Right forelimb (tissue), 1 donor: ENCODE measurements around the gene BRMS1L.
"Not testable (repeated sequence)": the region's sequence is repeated elsewhere in the genome, so short reads cannot be mapped to it uniquely, and the experiment has no call there.

Experiments
- DNase-seq: peaks from one replicate; pipeline ENCODE4 v3.0.0-alpha.2; 2018

The BRMS1L gene, protein sequence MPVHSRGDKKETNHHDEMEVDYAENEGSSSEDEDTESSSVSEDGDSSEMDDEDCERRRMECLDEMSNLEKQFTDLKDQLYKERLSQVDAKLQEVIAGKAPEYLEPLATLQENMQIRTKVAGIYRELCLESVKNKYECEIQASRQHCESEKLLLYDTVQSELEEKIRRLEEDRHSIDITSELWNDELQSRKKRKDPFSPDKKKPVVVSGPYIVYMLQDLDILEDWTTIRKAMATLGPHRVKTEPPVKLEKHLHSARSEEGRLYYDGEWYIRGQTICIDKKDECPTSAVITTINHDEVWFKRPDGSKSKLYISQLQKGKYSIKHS

DNA sequence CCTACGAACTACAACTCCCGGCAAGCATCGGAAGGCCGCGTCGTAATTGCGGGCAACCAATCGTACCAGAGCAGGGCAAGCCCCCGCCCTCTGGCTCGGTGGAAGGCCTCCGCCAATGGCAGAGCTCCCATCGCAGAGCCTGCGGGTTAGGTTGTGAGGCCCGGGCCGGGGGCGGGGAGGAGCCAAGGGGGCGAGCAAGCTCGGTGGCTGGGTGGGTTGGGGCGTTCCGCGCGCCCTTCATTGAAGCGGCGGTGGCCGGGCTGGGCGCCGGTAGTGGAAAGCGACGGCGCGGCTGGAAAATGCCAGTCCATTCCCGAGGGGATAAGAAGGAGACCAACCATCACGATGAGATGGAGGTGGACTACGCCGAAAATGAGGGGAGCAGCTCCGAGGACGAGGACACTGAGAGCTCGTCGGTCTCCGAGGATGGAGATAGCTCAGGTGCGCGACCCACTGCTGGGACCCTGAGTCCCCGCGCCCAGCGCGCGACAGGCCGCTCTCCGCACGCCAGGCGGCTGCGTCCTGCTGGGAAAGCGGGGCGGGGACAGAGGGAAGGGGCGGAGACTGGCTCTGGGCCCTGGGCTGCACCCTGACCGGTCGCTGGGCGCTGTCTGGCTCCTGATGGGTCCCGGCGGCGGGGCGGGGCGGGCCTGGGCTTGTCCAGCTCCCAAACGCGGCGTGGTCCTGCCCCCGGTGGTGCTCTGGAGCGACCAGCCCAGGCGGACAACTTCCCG, at the start of gene BRMS1L:
BRMS1L (plus strand) TSS at position 121 of the 734 bp plus-strand sequence; CDS start at position 300, 179 bp downstream.
- DNase-seq, result peak; percentile 98

DNA sequence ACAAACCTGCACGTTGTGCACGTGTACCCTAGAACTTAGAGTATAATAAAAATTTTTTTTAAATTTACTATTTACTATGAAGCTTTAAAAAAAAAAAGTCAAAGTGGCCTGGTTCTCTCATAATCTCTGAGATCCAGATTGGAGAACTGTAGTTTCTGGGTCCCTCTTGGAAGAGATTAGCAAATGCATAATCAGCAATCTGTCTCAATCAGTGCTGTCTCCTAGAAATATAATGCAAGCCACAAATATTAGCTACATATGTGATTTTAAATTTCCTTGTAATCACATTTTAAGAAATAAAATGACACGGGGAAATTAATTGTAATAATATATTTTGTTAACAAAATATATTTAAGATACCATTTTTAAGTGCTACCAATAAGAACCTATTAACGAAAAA, 49.3 kb upstream of the BRMS1L start:
- DNase-seq, result no peak

DNA sequence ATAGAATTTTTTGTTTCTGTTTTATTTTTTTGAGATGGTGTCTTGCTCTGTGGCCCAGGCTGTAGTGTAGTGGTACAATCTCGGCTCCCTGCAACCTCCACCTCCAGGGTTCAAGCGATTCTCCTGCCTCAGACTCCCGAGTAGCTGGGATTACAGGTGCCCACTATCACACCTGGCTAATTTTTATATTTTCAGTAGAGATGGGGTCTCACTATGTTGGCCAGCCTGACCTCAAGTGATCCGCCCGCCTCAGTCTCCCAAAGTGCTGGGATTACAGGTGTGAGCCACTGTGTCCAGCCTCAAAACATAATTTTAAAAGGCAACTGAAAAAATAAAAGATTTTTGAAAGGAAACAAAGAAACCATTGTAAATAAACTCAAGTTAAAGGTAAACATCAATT, 48.6 kb upstream of the BRMS1L start:
- DNase-seq, result not testable (repeated sequence)

DNA sequence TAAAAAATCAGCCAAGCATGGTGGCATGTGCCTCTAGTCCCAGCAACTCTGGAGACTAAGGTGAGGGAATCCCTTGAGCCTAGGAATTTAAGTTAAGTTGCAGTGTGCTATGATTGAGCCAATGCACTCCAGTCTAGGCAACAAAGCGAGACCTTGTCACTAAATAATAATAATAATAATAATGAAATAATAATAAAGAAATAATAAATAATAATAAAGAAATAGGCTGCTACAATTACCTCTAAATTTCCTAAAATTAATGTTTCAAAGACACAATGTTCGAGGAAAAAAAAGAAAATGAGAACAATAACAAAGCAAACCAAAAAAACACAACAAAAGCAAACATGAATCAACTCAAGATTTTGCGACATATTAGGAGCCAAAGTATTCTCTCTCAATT, 46.8 kb upstream of the BRMS1L start:
- DNase-seq, result no peak

DNA sequence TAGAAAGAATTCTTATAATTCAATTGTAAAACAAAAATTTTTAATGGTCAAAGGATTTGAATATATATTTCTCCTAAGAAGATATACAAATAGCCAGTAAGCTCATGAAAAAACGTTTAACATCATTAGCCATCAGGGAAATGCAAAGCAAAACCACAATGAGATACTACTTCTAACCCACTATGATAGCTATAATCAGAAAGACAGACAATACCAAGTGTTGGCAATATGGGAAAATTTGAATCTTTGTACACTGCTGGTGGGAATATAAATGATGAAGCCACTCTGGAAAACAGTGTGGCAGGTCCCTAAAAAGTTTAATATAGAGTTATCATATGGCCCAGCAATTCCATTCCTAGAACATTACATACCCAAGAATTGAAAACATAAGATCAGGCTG, 42.4 kb upstream of the BRMS1L start:
- DNase-seq, result no peak

DNA sequence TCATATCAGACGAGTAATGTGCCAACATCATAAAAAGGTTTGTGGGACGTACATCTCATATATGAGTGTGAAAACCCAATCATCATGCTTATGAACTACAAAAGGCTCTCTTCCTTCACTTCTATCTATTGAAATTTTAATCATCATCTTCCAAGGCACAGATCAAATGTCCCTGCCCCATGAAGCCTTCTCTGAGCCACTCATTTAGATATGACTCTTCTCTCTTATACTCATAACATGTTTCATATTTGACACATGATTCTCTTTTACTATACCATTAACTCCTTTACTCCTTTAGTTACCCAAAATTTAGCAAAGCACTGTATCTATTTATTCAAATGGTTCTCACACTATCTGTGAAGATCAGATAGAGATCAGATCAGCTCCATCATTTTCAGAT, 39.3 kb upstream of the BRMS1L start:
- no peak for DNase-seq

DNA sequence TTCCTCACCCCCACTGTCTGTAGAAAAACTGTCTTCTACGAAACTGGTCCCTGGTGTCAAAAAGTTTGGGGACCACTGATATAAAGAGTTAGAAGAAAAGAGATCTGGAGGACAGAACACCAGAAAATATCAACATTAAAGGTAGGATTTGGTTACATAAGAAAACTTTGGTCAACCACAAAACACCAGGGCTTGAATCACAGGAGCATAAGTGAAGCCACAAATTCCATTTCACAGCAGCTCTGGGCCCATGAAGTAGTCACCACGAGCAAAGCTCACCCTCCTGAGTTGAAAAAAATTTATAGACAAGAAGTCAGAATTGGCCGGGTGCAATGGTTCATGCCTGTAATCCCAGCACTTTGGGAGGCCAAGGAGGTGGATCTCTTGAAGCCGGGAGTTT, 36.5 kb upstream of the BRMS1L start:
- DNase-seq, result no peak

DNA sequence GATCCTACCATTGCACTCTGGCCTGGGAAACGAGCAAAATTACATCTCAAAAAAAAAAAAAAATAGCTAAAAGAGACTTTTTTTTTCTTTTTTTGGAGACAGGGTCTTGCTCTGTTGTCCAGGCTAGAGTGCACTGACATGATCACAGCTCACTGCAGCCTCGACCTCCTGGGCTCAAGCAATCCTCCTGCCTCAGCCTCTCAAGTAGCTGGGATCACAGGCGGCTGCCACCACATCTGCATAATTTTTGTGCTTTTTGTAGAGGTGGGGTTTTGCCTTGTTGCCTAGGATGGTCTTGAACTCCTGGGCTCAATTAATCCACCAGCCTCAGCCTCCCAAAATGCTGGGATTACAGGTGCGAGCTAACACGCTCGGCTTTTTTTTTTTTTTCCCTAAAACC, 28.3 kb upstream of the BRMS1L start:
- DNase-seq, result no peak

DNA sequence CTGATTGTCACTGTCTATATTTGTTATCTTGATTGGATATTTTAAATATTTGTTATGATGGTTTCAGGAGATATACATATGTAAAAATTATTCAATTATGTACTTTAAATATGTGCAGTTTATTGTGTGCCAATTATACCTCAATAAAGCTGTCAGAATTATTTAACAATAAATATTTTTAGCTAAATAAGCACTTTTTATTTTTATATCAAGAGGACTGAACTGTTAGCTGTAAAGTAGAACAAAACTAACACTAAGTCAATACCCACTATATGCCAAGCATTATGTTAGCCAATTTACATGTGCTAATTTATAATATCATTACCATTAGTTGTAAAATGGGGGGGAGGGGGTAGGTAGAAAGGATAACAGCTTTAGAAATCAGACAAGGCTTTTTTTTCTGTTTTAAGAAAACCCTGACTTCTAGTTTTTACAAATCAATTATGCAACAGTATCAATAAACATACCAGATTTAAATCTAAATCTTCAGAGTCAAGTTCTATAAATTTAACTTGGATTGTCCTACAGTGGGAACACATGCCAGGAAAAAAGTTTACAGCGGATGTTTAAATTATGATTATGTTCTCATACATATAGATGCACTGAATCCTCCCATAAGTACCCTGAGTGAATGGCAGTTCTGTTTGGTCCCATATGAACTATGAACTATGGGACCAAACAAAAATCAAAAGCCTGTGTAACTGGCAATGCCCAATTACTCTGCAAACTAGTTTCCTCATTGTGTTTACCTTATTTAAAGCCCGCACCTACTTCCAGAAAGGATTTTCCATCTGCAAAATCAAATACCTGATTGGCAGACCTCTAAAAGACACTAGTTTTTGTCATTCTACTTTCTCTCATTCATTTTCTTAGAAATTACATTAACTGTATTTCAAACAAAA, 19.9 kb upstream of the BRMS1L start:
- DNase-seq, result no peak

DNA sequence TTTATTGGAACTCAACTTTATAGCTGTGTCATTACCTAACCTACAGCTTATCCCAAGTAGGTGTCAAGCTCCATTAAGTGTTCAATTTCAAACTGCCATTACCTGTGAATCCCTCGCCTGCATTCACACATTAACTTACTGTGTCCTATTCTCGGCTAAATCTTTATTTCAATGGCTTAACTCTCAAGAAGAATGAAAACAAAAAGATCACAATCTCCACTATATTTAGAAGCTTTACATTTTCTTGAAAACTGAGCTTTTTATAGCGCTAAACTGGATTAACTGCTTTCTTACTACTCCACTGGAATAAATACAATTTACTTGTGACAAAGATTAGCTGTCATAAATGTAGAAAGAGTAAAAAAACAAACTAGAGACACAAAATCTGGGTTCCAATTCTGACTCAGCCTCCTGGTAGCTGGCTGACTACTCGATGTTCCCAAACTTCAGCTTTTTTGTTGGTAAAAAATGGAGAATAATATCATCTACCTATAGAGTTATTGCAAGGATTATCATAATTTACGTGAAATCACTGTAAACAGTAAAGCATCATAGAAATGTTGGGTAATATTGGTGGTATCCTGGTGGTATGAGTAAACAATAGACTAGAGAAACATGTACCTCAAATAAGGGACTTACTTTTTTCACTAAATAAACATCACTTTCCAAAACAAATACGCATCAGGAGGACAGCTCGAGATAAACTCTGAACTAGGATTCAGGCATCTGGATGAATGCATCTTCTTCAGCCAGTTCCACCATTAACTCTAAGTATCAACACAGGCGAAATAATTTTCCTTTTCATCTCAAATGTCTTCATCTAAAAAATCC, 18.8 kb upstream of the BRMS1L start:
- no peak for DNase-seq

DNA sequence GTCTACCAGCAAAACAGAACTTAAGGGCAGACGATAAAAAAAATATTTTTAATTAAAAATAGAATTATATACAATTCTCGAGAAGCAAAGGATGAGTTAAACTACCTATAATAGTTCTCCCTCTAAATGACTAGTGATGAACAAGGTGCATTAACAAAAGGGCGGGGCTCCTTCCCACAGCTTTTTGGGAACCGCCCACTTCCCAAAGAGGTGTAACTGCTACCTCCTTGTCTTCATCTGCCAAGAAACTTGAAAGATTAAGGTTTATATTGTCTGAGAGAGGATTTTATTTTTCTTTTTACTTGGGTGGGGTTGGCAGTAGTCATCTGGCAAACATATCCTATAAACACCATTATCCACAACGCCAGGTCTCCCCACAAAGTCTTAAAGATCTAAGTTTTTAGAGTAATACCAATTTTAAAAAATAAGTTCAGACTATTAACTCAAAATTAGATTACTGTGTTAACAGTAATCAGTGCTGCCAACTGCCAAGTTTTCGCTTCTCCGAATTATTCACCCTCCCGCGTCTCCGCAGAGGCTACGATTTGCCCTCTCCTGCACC, 18.0 kb upstream of the BRMS1L start:
- DNase-seq, result no peak

DNA sequence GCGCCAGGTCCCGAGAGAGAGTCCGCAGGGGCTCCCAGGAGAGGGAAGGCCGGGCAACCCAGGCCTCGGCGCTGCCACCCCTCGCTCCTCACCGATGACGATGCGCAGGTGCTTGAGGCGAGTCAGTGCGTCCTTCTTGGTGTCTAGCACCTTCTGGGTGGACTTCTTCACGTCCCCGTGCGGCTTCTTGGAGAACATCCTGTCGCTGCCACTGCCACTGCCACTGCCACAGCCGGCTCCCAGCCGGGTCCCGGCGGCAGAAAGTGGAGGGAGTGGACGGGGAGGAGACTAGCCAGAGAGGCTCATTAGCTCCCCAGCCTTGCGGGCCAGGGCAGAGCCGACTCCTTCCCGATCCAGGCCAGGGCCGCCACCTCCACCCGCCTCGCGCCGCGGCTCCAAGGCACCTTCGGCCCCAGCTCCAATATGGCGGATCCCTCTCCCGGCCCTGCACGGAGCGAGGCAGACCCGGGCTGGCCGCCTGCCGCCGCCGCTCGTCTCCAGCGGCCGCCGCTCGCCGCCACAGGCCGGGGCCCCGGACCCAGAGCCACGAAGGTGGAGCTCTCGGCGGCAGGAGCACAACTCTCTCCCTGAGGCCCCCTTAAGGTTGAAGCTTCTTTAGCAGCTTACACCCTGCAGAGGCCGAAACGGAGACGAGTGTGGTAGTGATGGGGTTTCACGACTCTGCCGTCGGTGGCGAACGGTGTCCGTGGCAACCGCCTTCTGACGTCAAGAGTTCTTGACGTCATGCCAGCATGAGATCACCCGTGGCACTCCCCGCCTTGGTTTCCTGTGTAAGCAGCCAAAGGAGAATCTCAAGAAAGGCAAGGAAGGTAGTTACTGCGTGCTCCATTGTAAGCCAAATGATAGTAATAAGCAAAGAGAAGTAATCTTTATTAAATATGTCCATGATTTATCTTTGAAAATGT, 17.2 kb upstream of the BRMS1L start, which contains the start of gene RALGAPA1:
RALGAPA1 (minus strand) TSS at position 658 of the 926 bp plus-strand sequence; CDS start at position 198, 460 bp downstream.
- DNase-seq, result peak; percentile 94

DNA sequence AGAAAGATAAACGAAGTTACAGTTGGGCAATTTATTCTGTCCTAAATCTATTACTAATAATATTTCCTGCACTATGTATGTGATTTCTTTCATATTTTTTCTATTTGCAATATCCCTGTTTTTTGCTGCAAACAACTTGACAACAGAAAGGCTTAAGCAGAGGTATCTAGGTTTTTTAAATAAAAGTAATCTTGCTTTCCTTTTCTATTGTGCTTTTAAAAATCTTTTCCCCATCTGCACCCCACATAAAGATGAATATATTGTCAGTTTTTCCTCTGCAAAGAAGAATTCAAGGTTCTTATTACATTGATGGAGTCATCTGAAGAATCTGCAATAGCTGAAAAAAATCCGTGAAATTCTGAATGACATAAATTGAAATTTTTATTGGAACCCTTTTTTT, 16.5 kb upstream of the BRMS1L start:
- no peak for DNase-seq

DNA sequence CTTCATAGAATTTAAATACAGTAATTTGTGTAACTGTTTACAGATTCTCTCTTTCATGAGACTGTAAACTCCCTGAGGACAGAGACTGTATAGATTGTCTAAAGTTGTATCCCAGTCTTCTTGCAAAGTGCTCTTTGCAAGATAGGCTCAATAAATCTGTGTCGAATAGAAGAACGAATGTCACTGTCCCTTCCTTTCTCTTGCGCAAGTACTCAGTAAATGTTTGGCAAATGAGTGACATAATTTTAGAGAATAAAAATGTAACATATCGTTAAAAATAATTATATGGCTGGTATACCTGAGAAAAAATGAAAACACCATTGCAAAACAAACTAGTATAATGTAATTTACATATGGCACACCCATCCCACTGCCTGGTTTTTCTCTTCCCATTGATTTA, 15.2 kb upstream of the BRMS1L start:
- no peak for DNase-seq

DNA sequence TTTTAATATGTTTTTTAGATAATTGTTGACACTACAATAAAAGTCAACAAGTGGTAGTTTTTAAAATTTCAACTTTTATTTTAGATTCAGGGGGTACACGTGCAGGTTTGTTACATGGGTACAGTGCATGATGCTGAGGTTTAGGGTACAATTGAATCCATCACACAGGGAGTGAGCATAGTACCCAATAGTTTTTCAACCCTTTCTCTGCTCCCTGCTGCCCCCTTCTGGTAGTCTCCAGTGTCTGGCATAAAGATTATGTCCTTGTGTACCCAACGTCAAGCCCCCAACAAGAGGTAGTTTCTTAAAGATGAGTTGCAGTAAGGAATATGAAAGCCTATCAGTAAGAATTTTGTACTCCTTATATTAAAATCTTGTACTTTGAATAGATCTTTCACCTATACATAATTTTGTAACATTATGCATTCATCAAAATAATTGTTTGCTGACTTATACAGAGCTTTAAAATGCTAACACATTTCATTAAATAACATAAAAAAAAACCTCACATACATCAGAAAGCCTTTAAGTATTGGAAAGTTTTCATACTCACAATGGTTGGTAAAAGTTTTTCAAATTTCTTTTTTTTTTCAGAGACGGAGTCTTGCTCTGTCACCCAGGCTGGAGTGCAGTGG, 11.7 kb upstream of the BRMS1L start:
- no peak for DNase-seq

DNA sequence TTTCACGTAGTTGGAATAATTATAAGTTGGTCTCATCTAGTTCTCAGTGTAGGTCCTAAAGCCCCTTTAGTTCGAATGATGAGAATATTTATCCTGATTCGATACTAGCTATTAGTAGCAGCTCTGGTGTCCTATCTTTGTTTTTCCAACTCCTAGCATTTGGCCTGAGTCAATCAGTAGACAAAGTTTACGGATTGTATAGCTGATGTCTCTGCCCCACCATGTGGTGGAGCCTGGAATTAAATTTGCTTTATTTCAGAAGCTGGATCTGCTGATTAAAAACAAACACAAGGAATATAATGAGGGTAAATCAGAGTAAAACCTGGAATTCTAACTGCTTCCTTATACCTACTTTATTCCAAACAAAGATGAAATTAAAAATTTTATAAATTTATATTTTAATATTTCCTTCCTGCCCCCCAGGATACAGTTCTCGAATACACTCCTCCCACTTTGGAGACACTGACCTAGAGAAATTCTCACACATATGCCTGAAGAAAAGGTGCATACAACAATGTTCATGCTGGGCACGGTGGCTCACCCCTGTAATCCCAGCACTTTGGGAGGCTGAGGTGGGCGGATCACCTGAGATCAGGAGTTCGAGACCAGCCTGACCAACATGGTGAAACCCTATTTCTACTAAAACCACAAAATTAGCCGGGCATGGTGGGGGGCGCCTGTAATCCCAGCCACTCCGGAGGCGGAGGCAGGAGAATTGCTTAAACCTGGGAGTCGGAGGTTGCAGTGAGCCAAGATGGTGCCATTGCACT, 7.6 kb upstream of the BRMS1L start:
- no peak for DNase-seq

DNA sequence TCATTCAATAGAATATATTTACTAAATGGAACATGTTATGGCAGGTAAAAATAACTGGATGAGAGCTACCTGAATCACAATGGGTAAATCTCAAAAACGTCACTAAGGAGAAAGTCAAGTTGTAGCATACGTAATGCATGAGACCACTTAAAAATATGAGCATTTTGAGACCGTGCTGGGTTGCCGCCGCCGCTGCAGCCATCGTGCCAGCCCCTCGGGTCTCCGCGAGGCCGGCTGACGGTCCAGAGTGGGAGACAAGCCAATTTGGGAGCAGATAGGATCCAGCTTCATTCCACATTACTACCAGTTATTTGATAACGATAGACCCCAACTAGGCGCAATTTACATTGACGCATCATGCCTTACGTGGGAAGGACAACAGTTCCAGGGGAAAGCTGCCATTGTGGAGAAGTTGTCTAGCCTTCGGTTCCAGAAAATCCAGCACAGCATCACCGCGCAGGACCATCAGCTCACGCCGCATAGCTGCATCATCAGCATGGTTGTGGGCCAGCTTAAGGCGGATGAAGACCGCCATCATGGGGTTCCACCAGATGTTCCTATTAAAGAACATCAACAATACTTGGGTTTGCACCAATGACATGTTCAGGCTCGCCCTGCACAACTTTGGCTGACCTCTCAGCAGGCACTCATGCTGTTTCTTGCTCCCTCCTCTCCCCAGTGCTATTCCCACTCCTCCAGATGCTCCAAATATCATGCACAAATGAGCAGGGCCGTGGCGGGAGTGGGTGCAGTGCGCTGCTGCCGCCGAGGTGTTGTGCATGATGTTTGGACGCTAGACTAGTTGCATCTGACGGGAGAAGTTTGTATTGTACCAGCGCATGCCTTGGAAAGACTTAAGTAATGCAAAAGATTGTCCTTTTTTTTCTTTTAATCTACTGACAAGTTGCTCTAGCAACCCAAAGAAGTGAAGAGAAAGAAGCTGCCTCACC, 6.3 kb upstream of the BRMS1L start:
- DNase-seq, result no peak
